ENCODE results near the gene PXK.
"Not testable (repeated sequence)": the region's sequence is repeated elsewhere in the genome, so short reads cannot be mapped to it uniquely, and the experiment has no call there.

Gene PXK

GRCh38 chr3:58324391-58325390 is 8.0 kb upstream of the PXK start:
- DNase-seq: no peak

DNA sequence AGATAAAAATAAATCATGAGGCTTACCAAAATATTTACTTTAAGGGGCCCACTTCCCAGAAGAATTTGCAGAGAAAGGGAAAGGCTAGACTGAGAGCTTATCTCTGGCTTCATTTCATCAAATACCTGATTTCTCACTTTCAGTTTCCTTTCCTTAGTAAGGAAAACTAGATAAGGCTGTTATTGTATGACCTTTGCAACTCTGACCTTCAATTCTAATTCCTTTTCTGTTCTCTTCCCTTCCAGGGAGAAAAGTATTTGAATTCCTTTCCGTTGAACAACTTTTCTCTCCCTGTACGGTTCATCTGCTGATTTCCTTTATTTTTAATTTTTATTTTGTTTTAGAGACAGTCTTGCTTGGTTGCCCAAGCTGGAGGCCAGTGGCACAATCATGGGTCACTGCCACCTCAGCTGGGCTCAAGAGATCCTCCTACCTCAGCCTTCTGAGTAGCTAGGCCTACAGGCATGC is 7.1 kb upstream of the PXK start:
- DNase-seq: no peak

DNA sequence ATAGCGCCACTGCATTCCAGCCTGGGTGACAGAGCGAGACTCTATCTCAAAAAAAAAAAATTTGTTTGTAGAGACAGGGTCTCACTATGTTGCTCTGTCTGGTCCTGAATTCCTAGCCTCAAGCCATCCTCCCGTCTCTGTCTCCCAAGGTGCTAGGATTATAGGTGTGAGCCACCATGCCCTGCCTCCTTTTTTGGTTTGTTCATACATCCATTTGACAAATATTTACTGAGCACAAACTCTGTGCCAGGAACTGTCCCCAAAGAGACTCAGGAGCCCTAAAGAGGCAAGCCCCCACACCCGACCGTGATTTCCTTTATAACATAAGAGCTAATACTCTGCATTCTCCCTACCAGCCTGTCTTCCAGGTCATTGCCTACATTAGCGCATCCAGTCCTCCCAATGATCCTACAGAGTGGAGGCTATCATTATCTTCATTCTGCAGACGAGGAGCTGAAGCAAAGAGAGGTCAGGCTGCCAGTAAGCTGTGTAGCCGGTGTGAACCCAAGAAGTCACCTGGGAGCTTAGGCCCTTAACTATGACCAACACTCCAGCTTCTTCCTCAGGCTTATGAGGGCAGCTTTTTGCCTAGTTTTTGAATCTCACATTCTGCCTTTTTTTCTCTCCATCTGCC is 6.3 kb upstream of the PXK start:
- no peak for DNase-seq

DNA sequence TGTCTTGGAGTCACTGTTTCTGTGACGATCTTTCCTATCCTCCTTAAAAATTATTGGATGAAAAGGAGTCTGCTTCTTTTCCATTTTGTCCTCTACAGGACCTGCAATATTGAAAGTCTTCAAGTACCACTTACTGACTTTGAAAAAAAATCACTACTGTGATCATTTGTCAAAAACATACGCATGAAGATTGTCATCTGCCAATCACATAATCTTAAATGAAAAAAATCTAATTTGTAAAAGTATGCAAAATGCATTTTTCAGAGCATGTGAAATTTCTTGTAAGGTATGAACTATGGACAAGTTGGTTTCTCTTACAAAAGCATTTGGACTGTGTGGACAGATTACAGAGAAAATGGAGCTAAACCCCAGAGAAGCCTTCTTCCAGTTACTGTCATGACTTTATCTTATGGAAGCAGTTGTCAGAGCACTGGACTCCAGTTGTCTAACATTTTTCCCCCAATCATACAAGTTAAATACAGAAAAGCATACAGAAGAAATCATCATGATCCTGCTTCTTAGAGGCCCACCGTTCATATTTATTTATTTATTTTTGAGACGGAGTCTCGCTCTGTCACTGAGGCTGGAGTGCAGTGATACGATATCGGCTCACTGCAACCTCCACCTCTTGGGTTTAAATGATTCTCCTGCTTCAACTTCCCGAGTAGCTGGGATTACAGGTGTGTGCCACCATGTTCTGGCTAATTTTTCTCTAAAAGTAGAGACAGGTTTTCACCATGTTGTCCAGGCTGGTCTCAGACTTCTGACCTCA is 3.4 kb upstream of the PXK start:
- DNase-seq: no peak

DNA sequence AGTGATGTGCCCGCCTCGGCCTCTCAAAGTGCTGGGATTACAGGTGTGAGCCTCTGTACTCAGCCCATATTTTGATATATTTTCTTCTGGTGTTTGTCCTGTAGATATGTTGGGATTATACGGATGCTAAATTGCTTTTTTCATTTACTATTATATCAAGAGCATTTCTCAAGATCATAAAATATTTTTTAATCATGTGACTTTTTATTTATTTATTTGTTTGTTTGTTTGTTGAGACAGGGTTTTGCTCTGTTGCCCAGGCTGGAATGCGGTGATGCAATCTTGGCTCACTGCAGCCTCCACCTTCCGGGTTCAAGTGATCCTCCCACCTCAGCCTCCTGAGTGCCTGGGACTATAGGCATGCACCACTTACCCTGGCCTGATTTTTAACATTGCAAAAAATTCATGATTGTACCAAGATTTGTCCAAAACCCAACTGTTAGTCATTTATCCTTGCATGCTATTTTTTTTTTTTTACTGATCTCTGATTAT is 2.7 kb upstream of the PXK start:
- DNase-seq: no peak

GRCh38 chr3:58331593-58332152 is 1.0 kb upstream of the PXK start:
- DNase-seq: no peak

- no peak for DNase-seq
Observed at GRCh38 chr3:58333206-58334012, 717 bp downstream of the PXK start.

GRCh38 chr3:58334013-58334321 is 1.3 kb downstream of the PXK start:
- DNase-seq: no peak

DNA sequence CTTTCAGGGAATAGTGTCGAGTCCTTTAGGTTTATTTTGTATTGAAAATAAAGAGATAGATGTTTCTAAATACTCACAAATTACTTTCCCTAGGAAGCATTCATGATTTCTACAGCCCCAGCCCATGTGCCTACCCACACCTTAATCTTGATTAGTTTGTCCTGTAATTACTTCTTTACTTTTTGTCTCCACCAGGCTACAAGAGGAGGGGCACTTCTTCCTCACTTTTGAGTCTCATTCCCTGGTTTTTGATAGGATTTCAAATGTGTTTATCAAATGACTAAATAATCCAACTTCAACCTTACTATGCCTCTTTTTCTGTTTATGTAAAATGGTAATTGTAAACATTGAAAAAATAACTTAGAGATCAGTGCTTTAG is 1.8 kb downstream of the PXK start:
- no peak for DNase-seq

DNA sequence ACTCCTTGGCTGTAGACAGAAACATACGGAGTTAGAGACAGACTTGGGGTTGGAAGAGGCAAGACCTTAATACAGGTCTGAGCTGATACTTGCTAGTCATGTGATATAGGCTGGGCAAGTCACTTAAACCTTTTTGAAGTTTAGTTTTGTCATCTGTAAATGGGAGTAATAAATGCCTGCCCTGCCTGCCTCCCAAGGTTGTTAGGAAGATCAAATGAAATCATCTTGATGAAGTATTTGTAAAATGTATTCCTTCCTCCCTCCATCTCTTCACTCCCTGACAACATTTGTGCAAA is 2.9 kb downstream of the PXK start:
- no peak for DNase-seq

- DNase-seq: no peak
Observed at GRCh38 chr3:58336135-58336882, 3.6 kb downstream of the PXK start.

GRCh38 chr3:58337190-58337589 is 4.5 kb downstream of the PXK start:
- no peak for DNase-seq

DNA sequence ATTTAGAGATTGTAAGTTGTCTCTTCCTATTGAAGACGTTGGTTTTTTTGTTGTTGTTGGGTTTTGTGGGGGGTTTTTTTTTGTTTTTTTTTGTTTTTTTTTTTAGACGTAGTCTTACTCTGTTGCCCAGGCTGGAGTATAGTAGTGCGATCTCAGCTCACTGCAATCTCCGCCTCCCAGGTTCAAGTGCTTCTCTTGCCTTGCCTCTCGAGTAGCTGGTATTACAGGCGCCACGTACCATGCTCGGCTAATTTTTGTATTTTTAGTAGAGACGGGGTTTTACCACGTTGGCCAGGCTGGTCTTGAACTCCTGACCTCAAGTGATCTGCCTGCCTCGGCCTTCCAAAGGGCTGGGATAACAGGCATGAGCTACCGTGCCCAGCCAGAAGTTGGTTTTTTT is 6.5 kb downstream of the PXK start:
- not testable (repeated sequence) for DNase-seq

- no peak for DNase-seq
Observed at GRCh38 chr3:58340594-58341244, 8.0 kb downstream of the PXK start.

DNA sequence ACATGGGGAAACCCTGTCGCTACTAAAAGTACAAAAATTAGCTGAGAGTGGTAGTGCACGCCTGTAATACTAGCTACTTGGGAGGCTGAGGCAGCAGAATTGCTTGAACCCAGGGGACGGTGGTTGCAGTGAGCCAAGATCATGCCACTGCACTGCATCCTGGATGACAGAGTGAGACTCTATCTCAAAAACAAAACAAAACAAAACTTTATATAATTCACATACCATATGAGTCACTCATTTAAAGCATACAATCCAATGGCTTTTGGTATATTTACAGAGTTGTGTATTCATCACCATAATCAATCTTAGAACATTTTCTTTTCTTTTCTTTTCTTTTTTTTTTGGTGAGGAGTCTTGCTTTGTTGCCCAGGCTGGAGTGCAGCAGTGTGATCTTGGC is 8.7 kb downstream of the PXK start:
- DNase-seq: no peak

GRCh38 chr3:58342676-58343075 is 10.0 kb downstream of the PXK start:
- no peak for DNase-seq

DNA sequence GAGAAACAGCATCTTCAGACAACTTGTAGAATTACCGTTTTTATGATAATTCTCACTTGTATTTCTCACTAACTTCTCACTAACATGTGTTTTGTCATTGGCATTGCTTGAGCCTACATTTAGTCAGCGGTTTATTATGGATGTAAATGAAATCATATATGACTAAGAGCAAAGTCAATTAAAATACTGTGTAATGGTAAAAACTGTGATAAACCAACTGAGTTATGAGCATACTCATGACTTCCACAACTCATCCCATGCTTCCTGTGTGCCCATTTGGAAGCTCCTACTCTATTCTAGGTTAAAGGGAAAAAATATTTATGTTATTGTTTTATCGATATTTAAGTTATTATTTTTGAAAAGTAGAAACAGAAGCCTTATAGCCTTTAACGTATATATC is 12.8 kb downstream of the PXK start:
- DNase-seq: no peak

GRCh38 chr3:58346368-58346767 is 13.7 kb downstream of the PXK start:
- DNase-seq: no peak

GRCh38 chr3:58347984-58348383 is 15.3 kb downstream of the PXK start:
- no peak for DNase-seq

GRCh38 chr3:58349792-58350626 is 17.3 kb downstream of the PXK start:
- DNase-seq: no peak
